Activated CD8-positive, alpha-beta T cell treated with anti-CD3 and anti-CD28 coated beads for 36 hours (primary cell): ENCODE measurements around the gene STPG4. TPM values are rescaled to one million over a fixed set of nuclear protein-coding genes. Genes with fewer than 3 reads are reported as not detected.
A peak's percentile ranks its signal among the peaks of the same experiment; 100 is the strongest.

Source experiments
- ATAC-seq: fragments of 200-7000 bp; cut with Tn5 transposase; one replicate; pipeline ENCODE4 v1.10.0; 2021; ENCODE audit warnings: mild to moderate bottlenecking, moderate library complexity
- CTCF ChIA-PET: fragments of 350-600 bp; sonication (Branson Sonifier 250); formaldehyde crosslinking; loops from one replicate; lab custom pipeline; 2021; ENCODE audit warnings: antibody characterized with exemption; lab: Charles Lee
- POLR2A ChIA-PET: fragments of 350-600 bp; sonication (Branson Sonifier 250); formaldehyde crosslinking; loops from one replicate; lab custom pipeline; 2021; ENCODE audit warnings: antibody characterized with exemption; lab: Charles Lee
- DNase-seq: peaks from one replicate; pipeline ENCODE4 v3.0.0-alpha.2; 2020
- H3K27ac Mint-ChIP-seq: one replicate; pipeline ENCODE4 v1.8.0; 2021; ENCODE audit warnings: mild to moderate bottlenecking, mixed read lengths
- H3K27me3 Mint-ChIP-seq: one replicate; pipeline ENCODE4 v1.8.0; 2021; ENCODE audit warnings: mixed read lengths
- H3K36me3 Mint-ChIP-seq: one replicate; pipeline ENCODE4 v1.8.0; 2021; ENCODE audit warnings: low read depth, mixed read lengths
- H3K4me1 Mint-ChIP-seq: one replicate; pipeline ENCODE4 v1.8.0; 2021; ENCODE audit warnings: low read depth, mixed read lengths
- H3K4me3 Mint-ChIP-seq: one replicate; pipeline ENCODE4 v1.8.0; 2021; ENCODE audit warnings: mild to moderate bottlenecking, moderate library complexity, mixed read lengths
- H3K9me3 Mint-ChIP-seq: one replicate; pipeline ENCODE4 v1.8.0; 2021; ENCODE audit warnings: mixed read lengths
- CTCF ChIP-seq: fragments of 200-600 bp; IDR thresholded peaks from one replicate; pipeline ENCODE4 v1.8.0; 2022; ENCODE audit warnings: antibody characterized with exemption, mild to moderate bottlenecking
- intact Hi-C: fragments of 100-400 bp; cut with micrococcal nuclease; formaldehyde crosslinking; loops from one replicate; pipeline ENCODE4 v1.10.0; 2022
- total RNA-seq, 2 experiments: library from RNA; stranded (reverse); gene quantifications; one replicate each; pipeline ENCODE4 v1.2.3, GENCODE V29; 2021

Gene STPG4
- total RNA-seq, 2 experiments from 2014 or later, result not detected

GRCh38 chr2:47181176-47181575 is 26.1 kb upstream of the STPG4 start:
- Mint-ChIP-seq H3K27me3 (no peaks in the 10 kb centered on the region), H3K4me3 (no peak overlapping the region), H3K27ac (no peak overlapping the region), H3K4me1 (peaks cover 8% of the 10 kb centered on the region), H3K36me3 (peaks cover 5% of the 10 kb centered on the region), H3K9me3 (no peaks in the 10 kb centered on the region)
- intact Hi-C loops, result no loop called here
- ChIA-PET POLR2A (interaction anchor here (2.0 kb wide), 1 partner anchor 12 kb away, joined by 4 read pairs; no protein-coding TSS in a partner anchor), CTCF (interaction anchor here (1.0 kb wide), 3 partner anchors 11 to 142 kb away, joined by 3 read pairs; no protein-coding TSS in a partner anchor)
- ATAC-seq (no peak), DNase-seq (no peak)
- TF ChIP-seq CTCF, result no peak

- H3K4me3 Mint-ChIP-seq, result no peak overlapping the region
- intact Hi-C loops, result no loop called here
- no peaks in the 10 kb centered on the region for H3K9me3 Mint-ChIP-seq
- ATAC-seq, result no peak
- H3K27ac Mint-ChIP-seq, result no peak overlapping the region
- H3K4me1 Mint-ChIP-seq, result peaks cover 8% of the 10 kb centered on the region
- peaks cover 8% of the 10 kb centered on the region for H3K36me3 Mint-ChIP-seq
- no peaks in the 10 kb centered on the region for H3K27me3 Mint-ChIP-seq
- POLR2A ChIA-PET, result interaction anchor here (2.0 kb wide), 1 partner anchor 11 kb away, joined by 4 read pairs; no protein-coding TSS in a partner anchor
- CTCF ChIA-PET, result interaction anchor here (1.0 kb wide), 2 partner anchors 10 to 143 kb away, joined by 3 read pairs; no protein-coding TSS in a partner anchor
- TF ChIP-seq CTCF, result no peak
- DNase-seq, result no peak
These were observed 25.4 kb upstream of the STPG4 start for GRCh38 chr2:47180531-47180930.

- H3K9me3 Mint-ChIP-seq, result no peaks in the 10 kb centered on the region
These were observed 24.3 kb upstream of the STPG4 start for GRCh38 chr2:47179388-47179787.

GRCh38 chr2:47178341-47178740 is 23.2 kb upstream of the STPG4 start:
- ATAC-seq (no peak), DNase-seq (no peak)
- intact Hi-C loops, result no loop called here
- TF ChIP-seq CTCF, result no peak
- H3K4me1 Mint-ChIP-seq, result peaks cover 21% of the 10 kb centered on the region
- CTCF ChIA-PET, result interaction anchor here (1.3 kb wide), 1 partner anchor 260 kb away, joined by 3 read pairs; no protein-coding TSS in a partner anchor
- no peak overlapping the region for H3K27ac Mint-ChIP-seq
- H3K9me3 Mint-ChIP-seq, result no peaks in the 10 kb centered on the region
- POLR2A ChIA-PET, result interaction anchor here (1.0 kb wide), 1 partner anchor 22 kb away, joined by 3 read pairs; no protein-coding TSS in a partner anchor
- H3K27me3 Mint-ChIP-seq, result no peaks in the 10 kb centered on the region
- peaks cover 27% of the 10 kb centered on the region for H3K36me3 Mint-ChIP-seq
- H3K4me3 Mint-ChIP-seq, result no peak overlapping the region

More at GRCh38 chr2:47179388-47179787, 24.3 kb upstream of the STPG4 start:
- ChIA-PET CTCF (no interaction called here), POLR2A (interaction anchor here (1.0 to 2.0 kb wide), 2 partner anchors 10 to 23 kb away, joined by 3 to 4 read pairs; no protein-coding TSS in a partner anchor)
- H3K36me3 Mint-ChIP-seq, result peaks cover 18% of the 10 kb centered on the region
- H3K27ac Mint-ChIP-seq, result no peak overlapping the region
- H3K4me3 Mint-ChIP-seq, result no peak overlapping the region
- intact Hi-C loops, result no loop called here
- no peaks in the 10 kb centered on the region for H3K27me3 Mint-ChIP-seq
- DNase-seq, result no peak
- H3K4me1 Mint-ChIP-seq, result peaks cover 12% of the 10 kb centered on the region
- no peak for TF ChIP-seq CTCF
- no peak for ATAC-seq

- intact Hi-C loops, result no loop called here
- Mint-ChIP-seq H3K36me3 (peaks cover 38% of the 10 kb centered on the region), H3K9me3 (no peaks in the 10 kb centered on the region), H3K27me3 (no peaks in the 10 kb centered on the region), H3K4me3 (peak overlapping the region; percentile 96), H3K4me1 (peaks cover 32% of the 10 kb centered on the region), H3K27ac (peak overlapping the region; percentile 99)
- CTCF ChIA-PET, result no interaction called here
- POLR2A ChIA-PET, result no interaction called here
- TF ChIP-seq CTCF, result no peak
- ATAC-seq (no peak), DNase-seq (no peak)
These were observed 22.0 kb upstream of the STPG4 start for GRCh38 chr2:47177043-47177565.
